Heart left ventricle (tissue), 13 donors: ENCODE data around the gene SLC6A3.

Experiments
- POLR2A ChIP-seq, 2 donors: fragments of 450-650 bp; IDR thresholded peaks; one replicate each; pipeline ENCODE4 v1.6.1; 2017; ENCODE audit warnings: antibody characterized with exemption in 2 of 2, mild to moderate bottlenecking in 2 of 2, moderate library complexity in 2 of 2
- TF ChIP-seq, protein P1 (sequence below), 12 donors: fragments of 200-600 bp; sonication (generic) in 4 of 12; IDR thresholded peaks; one replicate each; pipeline versions ENCODE4 v1.5.0 to v1.8.0; 2018 to 2022; ENCODE audit warnings: antibody characterized with exemption in 12 of 12, mild to moderate bottlenecking in 5 of 12
- donor health status: ischemic (EF 13 %, LVEDD 7.1; RV severe dilation, severe dysfunction).
- donor health status: DM: no; HTN: yes; CAD: no.
- donor health status: DM: no; HTN: no; CAD: no.
- donor health status: ischemic (EF 25% LVEDD 6.9; RV normal size, moderate dysfunction).
- donor health status: ischemic (EF 25% LVEDD 5.7; RV mildly dilated, moderate dysfunction).
- donor health status: ischemic (EF 35%, LVEDD 5.7; RV mildly dilated, moderate dysfunction).
- donor health status: nonischemic (EF 11% LVEDD 7.7; RV severe dilation, severe dysfunction).
- donor health status: DM: yes; HTN: yes; CAD: no.
- donor health status: PGD.
- donor health status: ischemic (EF 29% LVEDD 5.4; RV normal size, mild dysfunction).
- donor health status: nonischemic (EF 23%, LVEDD 6.1; RV moderate dilation, normal function).

DNA sequence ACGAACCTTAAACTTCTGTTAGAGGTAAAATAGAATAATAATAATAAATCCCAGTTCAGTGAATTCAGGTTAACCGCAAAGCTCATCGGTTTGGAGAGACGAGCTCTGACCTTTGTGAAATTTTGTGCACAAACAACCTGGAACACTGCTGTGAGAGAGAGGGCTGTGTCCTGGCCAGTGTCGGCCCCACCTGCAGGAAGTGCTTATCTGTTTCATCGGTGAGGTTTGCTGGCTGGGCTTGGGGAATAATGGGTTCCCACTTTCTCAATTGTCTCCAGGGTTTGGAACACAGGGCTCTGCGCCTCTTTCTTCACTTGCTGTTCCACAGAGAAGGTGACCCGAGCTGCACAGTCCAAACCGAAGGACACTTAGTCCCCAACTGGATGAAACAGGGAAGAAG, 81.0 kb downstream of the SLC6A3 start:
- TF ChIP-seq, protein P1, sequence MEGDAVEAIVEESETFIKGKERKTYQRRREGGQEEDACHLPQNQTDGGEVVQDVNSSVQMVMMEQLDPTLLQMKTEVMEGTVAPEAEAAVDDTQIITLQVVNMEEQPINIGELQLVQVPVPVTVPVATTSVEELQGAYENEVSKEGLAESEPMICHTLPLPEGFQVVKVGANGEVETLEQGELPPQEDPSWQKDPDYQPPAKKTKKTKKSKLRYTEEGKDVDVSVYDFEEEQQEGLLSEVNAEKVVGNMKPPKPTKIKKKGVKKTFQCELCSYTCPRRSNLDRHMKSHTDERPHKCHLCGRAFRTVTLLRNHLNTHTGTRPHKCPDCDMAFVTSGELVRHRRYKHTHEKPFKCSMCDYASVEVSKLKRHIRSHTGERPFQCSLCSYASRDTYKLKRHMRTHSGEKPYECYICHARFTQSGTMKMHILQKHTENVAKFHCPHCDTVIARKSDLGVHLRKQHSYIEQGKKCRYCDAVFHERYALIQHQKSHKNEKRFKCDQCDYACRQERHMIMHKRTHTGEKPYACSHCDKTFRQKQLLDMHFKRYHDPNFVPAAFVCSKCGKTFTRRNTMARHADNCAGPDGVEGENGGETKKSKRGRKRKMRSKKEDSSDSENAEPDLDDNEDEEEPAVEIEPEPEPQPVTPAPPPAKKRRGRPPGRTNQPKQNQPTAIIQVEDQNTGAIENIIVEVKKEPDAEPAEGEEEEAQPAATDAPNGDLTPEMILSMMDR (IDR thresholded peaks at IDR 0.05): no peak
- no peak for TF ChIP-seq POLR2A (IDR thresholded peaks at IDR 0.05)
